Psoas muscle (tissue), 8 donors: ENCODE data around the gene MINDY4. TPM values are rescaled to one million over a fixed set of nuclear protein-coding genes. Genes with fewer than 3 reads are reported as not detected.

Experiments used
- ATAC-seq, 4 donors: fragments of 200-7000 bp; cut with Tn5 transposase; one replicate each; pipeline ENCODE4 v1.9.1; 2020; ENCODE audit warnings: moderate library complexity in 3 of 4, mild to moderate bottlenecking in 2 of 4
- DNase-seq, 2 donors: peaks; one replicate each; pipeline ENCODE4 v3.0.0-alpha.2; 2020
- H3K27ac ChIP-seq: fragments of 200-600 bp; one replicate; pipeline ENCODE4 v1.8.0; 2022
- H3K27me3 ChIP-seq, 3 donors: fragments of 200-600 bp in 1 of 3; one replicate each; pipeline versions ENCODE4 v1.6.1 to v1.8.0; 2013 to 2022; ENCODE audit warnings: low read length in 2 of 3, mild to moderate bottlenecking in 2 of 3, moderate library complexity in 1 of 3; ENCODE audit not compliant: insufficient read depth in 3 of 3
- H3K36me3 ChIP-seq, 2 donors: fragments of 200-600 bp in 1 of 2; one replicate each; pipeline versions ENCODE4 v1.6.1 to v1.8.0; 2013 to 2022; ENCODE audit warnings: low read depth in 1 of 2, mild to moderate bottlenecking in 1 of 2, moderate library complexity in 1 of 2; ENCODE audit not compliant: insufficient read depth in 1 of 2
- H3K4me1 ChIP-seq: fragments of 200-600 bp; one replicate; pipeline ENCODE4 v1.8.0; 2022
- H3K4me3 ChIP-seq: fragments of 200-600 bp; one replicate; pipeline ENCODE4 v1.8.0; 2022; ENCODE audit warnings: mild to moderate bottlenecking
- H3K9me3 ChIP-seq: fragments of 200-600 bp; one replicate; pipeline ENCODE4 v1.8.0; 2022
- WGBS, 3 donors: extraction: QIAGEN DNeasy Blood & Tissue Kit; methylation state at CpG; one replicate each; pipeline versions ENCODE4 v1.1.6 to v1.1.7; 2013; 5-methylcytosine and 5-hydroxymethylcytosine counted together
- intact Hi-C, 2 donors: fragments of 100-400 bp; cut with DNase I; formaldehyde crosslinking; loops; one replicate each; pipeline versions ENCODE4 v1.11.0 to v1.14.2; 2022
- polyA plus RNA-seq, 3 donors: library from polyadenylated mRNA; stranded (reverse); fragments of 200-250 nt; gene quantifications; one replicate each; pipeline ENCODE4 v1.2.3, GENCODE V29; 2013
- total RNA-seq, 4 donors: library from RNA; stranded (reverse); fragmentation: NEBNext Ultra II Directional in 2 of 4; extraction: Animal tissue kit (Norgen Biotek cat#: 25700) in 2 of 4; gene quantifications; one replicate each; pipeline versions ENCODE4 v1.2.1 to v1.2.4, GENCODE V29; 2021 to 2023
- TF ChIP-seq, protein P1 (sequence below): fragments of 200-600 bp; IDR thresholded peaks from one replicate; pipeline ENCODE4 v1.8.0; 2022; ENCODE audit warnings: antibody characterized with exemption
- donor health status: healthy with polysubstance abuse.
- donor health status: DM: no; HTN: no; CAD: no; lungs with moderate emphysema.
- donor health status: Bipolar disorder and iron deficiency.
- donor health status: healthy.
- donor health status: DM: yes; HTN: yes; CAD: no.
- donor health status: DM: no; HTN: no; CAD: no.
- donor health status: DM: no; HTN: no; CAD: no.
- donor health status: DM: yes; HTN: yes; CAD: no.

The MINDY4 gene
- total and polyA plus RNA-seq, 7 donors = 0.86 to 3.5 (median 1.5) TPM

DNA sequence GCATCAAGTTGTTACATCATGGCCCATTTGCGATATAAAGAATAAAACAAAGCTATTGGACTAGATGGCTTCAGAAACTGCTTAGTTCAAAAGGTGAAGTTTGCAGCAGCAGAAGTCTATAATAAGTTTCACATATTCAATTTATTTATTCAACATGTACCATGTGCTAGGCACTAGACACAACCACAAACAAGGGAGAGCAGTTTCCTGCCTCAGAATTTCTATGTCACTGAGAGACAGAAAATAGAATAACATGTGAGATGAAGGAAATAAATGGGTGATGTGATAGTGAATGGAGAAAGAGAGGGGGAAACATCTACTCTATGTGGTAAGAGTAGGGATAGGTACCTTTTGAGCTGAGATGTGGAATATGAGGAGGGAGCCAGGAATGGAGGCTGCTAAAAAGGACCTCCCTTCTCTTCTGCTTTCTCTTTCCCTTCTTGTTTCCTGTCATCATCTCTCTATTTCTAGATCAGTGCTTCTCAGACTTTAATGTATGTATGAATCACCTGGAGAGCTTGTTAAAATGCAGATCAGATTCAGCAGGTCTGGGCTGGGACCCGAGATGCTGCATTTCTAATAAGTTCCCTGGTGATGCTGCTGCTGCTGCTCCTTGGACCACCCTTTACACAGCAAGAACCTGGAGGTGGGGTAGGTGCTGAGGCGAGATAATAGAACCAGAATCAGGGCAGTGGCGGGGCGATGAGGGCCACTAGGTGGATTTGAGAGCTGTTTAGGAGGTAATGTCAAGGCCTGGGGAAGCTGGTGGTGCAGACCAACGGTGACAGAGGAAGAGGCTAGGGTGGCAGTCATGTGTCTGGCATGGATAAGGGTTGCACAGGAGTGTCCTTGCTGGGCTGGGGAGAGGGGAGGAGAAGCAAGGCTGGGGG lies 32.9 kb upstream of the MINDY4 start:
- Histone ChIP-seq H3K27me3 (no peaks in the 10 kb centered on the region), H3K27ac (no peak overlapping the region), H3K4me1 (no peaks in the 10 kb centered on the region), H3K36me3 (no peaks in the 10 kb centered on the region), H3K4me3 (no peak overlapping the region), H3K9me3 (no peaks in the 10 kb centered on the region)
- intact Hi-C loops = loop anchor here (5.0 to 10.0 kb wide), 2 partner anchors 123 to 191 kb away; no protein-coding TSS in a partner anchor
- TF ChIP-seq, protein P1, sequence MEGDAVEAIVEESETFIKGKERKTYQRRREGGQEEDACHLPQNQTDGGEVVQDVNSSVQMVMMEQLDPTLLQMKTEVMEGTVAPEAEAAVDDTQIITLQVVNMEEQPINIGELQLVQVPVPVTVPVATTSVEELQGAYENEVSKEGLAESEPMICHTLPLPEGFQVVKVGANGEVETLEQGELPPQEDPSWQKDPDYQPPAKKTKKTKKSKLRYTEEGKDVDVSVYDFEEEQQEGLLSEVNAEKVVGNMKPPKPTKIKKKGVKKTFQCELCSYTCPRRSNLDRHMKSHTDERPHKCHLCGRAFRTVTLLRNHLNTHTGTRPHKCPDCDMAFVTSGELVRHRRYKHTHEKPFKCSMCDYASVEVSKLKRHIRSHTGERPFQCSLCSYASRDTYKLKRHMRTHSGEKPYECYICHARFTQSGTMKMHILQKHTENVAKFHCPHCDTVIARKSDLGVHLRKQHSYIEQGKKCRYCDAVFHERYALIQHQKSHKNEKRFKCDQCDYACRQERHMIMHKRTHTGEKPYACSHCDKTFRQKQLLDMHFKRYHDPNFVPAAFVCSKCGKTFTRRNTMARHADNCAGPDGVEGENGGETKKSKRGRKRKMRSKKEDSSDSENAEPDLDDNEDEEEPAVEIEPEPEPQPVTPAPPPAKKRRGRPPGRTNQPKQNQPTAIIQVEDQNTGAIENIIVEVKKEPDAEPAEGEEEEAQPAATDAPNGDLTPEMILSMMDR = no peak
- WGBS, 3 donors = 87 to 94% (median 91%) methylated on average over 6 of the region's 6 CpGs
- ATAC-seq (no peak), DNase-seq (no peak)

DNA sequence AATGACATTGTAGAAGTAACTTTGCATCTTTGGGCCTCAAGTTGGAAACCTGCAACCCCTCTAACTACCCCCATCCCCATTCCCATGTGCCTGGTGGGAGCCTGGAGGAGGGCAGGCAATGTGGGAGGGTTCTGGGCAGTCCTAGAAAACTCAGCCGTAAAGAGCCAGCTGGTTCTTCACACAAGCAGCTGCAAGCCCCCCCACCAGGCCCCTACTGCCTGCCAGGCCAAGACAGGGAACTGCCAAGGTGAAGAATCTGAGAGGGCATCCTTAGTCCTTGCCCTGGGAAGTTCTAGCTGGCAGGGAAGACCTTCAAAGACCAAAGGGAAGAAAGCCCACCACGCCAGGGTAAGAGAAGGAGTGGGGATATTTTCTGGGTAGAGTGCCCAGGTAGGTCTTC lies 31.5 kb upstream of the MINDY4 start:
- ATAC-seq (no peak), DNase-seq (no peak)
- 75 to 82% (median 79%) methylated on average over 2 of the region's 2 CpGs for WGBS, 3 donors
- no peaks in the 10 kb centered on the region for H3K9me3 ChIP-seq
- intact Hi-C loops = loop anchor here (2.0 to 10.0 kb wide), 5 partner anchors 57 to 192 kb away; partner anchors contain the start of gene CRHR2 (in 2 of the 2)
- H3K27ac ChIP-seq = no peak overlapping the region
- TF ChIP-seq, protein P1 = no peak
- H3K27me3 ChIP-seq = no peaks in the 10 kb centered on the region
- no peak overlapping the region for H3K4me3 ChIP-seq
- no peaks in the 10 kb centered on the region for H3K36me3 ChIP-seq
- H3K4me1 ChIP-seq = no peaks in the 10 kb centered on the region

DNA sequence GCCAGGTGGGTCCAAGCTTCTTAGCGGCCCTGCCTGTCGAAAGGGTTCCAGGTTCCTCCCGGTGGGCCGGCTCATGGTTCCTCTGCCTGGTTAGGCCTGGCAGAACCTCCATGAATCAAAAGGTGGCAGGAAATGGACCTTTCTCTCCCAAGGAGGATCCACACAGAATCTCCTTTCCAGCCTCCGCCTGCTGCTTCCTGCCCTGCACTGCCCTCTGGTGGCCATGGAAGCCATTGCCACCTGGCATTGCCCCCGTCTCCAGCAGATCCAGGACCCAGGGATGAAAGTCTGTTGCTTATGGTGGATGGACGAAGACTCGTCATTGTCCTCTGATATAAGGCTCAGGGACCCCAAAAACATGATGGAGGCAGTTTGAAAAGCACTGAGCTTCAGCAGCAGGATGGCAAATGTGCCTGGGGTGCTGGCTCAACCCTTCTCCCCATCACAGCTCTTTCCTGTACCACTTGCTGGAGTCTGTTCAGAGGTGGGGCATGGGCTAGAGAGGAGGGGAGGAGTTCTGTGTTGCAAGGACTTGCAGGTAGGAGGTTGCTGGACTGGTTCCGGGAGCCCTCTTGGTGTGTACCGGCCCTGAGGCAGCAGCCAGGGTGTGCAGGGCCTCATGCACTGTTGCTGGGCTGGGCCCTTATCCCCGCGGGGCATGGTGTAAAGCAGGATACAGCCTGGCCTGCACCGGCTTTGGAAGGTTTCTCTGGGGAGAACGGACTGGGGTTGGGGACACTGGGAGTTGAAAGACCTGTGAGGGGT lies 30.6 kb upstream of the MINDY4 start:
- WGBS, 3 donors = 39 to 40% (median 40%) methylated on average over 14 of the region's 14 CpGs
- TF ChIP-seq, protein P1 = peak; percentile 99
- Histone ChIP-seq H3K27me3 (no peaks in the 10 kb centered on the region), H3K27ac (no peak overlapping the region), H3K4me1 (no peaks in the 10 kb centered on the region), H3K9me3 (no peaks in the 10 kb centered on the region), H3K4me3 (no peak overlapping the region), H3K36me3 (no peaks in the 10 kb centered on the region)
- intact Hi-C loops = loop anchor here (2.0 to 5.0 kb wide), 3 partner anchors 58 to 116 kb away; partner anchors contain the start of gene CRHR2 (in 2 of the 2)
- ATAC-seq (peak; percentile 80 to 94 (median 88)), DNase-seq (peak; percentile 81 to 88)

DNA sequence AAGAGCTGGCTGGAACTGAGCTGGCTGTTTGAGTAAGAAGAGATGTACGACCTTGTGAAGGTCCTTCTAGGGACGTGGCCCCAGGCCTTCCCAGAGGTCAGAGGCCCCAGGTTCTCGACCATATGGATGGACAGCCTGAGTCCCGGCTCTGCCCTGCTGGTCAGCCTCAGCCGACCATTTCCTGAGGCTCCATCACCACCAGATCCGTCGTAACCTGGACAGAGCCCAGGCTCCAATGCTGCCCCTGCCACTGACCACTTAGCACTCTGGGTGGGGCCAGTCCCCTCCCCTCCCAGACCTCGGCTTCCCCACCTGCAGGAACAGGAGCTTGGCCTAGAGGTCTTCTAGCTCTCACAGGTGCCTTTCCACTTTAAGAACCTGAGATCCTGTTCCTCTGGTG lies 29.9 kb upstream of the MINDY4 start:
- TF ChIP-seq, protein P1 = no peak
- DNase-seq (no peak), ATAC-seq (no peak)
- Histone ChIP-seq H3K9me3 (no peaks in the 10 kb centered on the region), H3K36me3 (no peaks in the 10 kb centered on the region), H3K27me3 (no peaks in the 10 kb centered on the region), H3K27ac (no peak overlapping the region), H3K4me3 (no peak overlapping the region), H3K4me1 (no peaks in the 10 kb centered on the region)
- 86 to 89% (median 88%) methylated on average over 8 of the region's 8 CpGs for WGBS, 3 donors
- intact Hi-C loops = loop anchor here (2.0 to 5.0 kb wide), 3 partner anchors 58 to 116 kb away; partner anchors contain the start of gene CRHR2 (in 2 of the 2)
